HG03520 (cell line): ENCODE results near the gene HIBCH.
"Not testable (repeated sequence)": the region's sequence is repeated elsewhere in the genome, so short reads cannot be mapped to it uniquely, and the experiment has no call there.

Experiments used
- ATAC-seq: cut with Tn5 transposase; IDR thresholded peaks from one replicate; pipeline ENCODE4 v1.9.1; 2021; ENCODE audit warnings: mild to moderate bottlenecking, moderate library complexity; ENCODE audit not compliant: unreplicated experiment

HIBCH gene

DNA sequence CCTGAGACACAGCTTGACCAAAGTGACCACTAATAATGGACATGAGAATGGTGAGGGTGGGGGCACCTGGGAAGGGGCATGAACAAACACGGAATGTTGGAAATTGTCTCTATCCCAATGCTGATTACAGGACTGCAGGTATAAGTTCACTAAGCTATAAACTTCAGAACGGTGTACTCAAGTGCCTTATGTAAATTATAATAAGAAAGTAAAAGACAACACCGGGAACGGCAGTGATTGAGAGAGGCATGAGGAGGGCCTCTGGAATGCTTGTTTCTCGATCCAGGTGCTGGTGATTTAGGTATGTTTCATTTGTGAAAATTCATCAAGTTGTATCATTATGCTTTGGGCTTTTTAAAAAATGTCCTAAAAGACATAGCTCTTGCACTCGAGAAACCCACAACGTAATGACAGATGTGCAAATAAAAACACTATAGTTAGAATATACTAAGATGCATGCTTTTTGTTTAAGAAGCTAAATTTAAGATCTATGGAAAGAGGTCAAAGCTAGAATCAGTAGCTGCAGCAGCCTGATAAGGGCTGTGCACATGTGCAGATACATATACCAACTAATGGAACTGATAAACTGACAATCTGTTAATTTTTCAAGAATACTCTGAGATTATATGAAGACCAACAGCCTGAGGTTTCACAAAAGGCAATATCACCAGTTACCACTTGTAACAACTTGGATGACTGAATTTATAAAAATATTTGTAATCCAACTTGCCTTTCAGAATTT, 7.6 kb downstream of the HIBCH start:
- no peak for ATAC-seq

DNA sequence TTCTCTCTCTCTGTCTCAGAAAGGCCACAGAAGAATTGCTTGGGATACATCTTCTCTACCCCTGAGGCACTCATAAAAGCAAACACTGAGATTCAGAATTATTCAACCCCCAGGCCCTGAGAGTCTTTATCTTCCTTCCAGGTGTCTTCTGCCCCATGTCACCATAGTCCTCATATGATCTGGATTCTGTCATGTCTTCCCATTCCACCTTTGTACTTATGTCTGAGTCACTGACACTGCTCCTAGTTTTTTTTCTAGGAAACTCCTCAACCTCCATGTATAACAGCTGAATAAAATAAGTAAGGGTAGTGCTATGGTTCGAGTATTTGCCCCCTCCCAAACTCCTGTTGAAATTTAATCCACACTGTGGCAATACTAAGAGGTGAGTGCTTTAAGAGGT, 11.6 kb downstream of the HIBCH start:
- no peak for ATAC-seq

DNA sequence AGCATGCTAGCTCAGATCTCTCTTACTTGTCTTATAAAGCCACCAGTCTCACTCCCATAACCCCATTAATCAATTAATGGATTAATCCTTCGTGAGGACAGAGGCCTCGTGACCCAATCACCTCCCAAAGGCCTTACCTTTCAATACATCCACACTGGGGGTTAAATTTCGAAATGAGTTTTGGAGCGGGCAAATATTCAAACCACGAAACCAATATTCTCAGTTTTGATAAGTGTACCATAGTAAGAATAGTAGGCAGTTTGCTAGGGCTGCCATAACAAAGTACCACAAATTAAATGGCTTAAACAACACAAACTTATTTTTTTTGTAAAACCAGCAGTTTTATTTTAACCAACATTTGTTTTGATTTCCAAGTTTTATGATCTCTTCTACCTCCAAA, 15.2 kb downstream of the HIBCH start:
- ATAC-seq: no peak

DNA sequence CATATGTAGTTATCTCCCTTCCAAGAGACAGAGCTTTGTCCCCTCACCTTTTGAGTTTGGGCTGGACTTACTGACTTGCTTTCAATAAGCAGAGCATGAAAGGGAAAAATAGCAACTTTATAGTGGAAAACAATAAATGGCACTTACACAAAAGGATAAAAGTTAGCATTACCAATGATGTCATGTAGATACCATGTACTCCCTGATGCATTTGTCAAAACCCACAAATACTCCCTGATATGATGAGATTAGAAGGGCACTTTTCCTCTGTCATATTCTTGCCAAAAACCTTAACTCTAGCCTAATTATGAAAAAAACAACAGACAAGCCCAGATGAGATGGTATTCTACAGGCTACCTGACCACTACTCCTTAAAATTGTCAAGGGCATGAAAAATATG, 16.0 kb downstream of the HIBCH start:
- no peak for ATAC-seq

DNA sequence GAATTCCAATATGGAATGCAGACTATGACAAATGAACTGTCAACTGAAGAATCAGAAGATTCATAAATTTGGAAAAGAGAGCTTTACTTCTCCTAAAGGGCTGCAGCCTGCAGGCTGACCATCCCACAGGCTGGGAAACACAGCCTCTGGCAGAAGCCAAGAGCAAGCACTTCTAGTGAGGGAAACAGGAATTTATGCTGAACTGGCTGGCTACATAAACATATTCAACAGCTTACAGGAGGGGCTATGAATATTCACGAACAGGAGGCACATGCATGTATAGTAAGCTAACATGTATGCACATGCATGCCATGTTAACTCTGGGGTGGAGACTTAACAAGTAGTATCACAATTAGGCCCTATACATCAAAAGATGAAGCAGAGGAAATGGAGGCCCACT, 17.6 kb downstream of the HIBCH start:
- no peak for ATAC-seq

DNA sequence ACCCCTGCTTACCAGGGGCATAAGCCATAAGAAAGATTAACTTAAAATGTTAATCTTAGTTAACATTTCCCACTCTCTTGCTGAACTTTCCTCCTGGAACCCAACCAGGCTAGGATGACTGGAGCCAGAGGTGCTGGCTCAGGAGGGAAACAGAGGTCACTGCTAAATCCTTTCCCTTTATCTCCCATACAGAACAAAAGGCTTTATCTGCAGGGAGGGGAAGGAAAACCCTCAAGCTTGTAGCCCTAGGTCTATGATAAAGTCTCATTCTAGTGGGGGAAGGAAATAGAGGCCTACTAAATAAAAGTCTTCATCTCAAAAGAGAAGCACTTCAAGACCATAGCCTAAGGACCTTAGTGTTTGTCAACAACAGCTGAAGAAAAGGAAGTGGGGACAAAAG, 18.6 kb downstream of the HIBCH start:
- ATAC-seq: no peak

DNA sequence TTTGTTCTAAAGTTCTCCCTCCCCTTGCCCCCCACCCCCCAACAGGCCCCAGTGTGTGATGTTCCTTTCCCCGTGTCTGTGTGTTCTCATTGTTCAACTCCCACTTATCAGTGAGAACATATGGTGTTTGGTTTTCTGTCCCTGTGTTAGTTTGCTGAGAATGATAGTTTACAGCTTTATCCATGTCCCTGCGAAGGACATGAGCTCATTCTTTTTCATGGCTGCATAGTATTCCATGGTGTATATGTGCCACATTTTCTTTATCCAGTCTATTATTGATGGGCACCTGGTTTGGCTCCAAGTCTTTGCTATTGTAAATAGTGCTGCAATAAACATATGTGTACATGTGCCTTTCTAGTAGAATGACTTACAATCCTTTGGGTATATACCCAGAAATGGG, 21.7 kb downstream of the HIBCH start:
- not testable (repeated sequence) for ATAC-seq

DNA sequence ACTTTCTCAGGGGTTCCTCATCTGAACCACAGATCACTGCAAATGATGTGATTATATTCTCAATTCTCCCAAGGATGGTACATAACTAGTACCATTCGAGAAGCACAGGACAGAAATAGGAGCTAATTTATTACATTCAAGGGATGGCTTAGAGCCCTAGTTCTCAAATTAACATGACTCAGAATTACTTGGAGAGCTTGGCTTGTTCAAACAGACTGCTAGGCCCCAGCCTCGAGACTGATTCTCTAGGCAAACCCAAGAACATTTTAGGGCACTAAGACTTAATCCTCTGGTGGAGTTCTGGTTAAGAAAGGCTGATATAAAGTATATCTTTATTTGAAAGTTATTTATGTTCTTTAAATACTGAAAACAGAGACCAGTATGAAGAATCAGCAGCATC, 35.8 kb downstream of the HIBCH start:
- no peak for ATAC-seq

DNA sequence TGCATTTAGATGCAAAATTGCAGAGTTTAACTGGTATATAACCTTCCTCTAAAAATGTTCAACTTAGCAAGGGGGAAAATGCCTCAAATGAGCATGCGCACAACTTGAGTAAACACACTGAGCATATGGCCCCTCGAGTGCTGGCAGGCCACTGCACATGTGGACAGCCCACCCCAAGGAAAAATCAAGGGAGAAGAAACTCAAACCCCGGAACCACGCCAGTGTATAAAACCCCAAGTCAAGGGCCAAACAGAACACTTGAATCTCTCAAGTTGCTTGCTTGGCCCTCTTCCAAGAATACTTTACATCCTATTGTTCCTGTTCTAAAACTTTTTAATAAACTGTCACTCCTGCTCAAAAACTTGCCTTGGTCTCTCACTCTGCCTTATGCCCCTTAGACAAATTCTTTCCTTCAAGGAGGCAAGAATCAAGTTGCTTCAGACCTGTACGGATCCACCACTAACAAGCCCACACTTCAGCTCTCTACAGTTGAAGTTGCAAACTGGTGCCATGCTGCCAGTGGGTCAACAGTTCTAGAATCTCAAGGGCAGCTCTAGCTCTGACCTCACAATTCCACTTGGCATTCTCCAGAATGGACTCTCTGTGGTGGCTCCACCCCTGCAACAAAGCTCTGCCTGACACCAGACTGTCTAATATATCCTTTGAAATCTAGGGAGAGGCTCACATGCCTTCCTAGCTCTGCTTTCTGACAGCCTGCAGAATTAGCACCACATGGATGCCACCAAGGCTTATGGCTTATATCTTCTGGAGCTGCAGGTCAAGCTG, 38.9 kb downstream of the HIBCH start:
- ATAC-seq: no peak

DNA sequence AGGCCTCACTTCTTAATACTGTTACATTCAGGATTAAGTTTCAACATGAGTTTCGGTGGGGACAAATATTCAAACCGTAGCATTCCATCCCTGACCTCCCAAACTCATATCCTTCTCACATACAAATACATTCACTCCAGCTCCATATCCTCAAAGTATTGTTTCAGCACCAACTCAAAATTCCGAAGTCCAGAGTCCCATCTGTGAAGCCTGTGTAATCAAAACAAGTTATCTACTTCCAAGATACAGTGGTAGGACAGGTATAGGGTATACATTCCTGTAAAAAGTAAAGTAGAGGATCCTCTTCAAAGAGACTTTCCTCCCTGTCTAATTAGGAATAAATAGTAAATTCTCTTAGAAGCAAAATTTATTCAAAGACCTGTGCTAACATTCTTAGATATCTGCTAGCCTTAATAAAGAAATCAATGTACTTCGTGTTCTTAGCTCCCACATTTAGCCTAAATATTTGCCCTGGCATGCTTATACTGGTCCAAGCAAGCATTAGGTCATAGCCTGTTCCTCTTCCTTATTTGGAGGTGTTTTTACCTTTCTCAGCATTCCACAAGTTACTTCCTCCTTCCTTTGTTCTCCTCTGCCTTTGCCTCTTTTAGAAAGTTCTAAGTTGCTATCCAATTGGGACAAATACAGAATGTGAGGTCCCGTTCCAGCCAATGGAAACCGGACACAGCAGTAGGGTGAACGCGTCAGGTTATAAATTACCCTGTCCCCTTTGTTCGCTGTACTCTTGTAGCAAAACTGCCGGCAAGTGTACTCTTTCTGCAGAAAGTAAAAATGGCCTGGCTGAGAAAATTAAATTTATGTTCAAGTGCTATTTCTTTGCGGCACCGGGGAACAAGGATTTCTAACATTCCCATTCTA, 40.1 kb downstream of the HIBCH start:
- not testable (repeated sequence) for ATAC-seq

DNA sequence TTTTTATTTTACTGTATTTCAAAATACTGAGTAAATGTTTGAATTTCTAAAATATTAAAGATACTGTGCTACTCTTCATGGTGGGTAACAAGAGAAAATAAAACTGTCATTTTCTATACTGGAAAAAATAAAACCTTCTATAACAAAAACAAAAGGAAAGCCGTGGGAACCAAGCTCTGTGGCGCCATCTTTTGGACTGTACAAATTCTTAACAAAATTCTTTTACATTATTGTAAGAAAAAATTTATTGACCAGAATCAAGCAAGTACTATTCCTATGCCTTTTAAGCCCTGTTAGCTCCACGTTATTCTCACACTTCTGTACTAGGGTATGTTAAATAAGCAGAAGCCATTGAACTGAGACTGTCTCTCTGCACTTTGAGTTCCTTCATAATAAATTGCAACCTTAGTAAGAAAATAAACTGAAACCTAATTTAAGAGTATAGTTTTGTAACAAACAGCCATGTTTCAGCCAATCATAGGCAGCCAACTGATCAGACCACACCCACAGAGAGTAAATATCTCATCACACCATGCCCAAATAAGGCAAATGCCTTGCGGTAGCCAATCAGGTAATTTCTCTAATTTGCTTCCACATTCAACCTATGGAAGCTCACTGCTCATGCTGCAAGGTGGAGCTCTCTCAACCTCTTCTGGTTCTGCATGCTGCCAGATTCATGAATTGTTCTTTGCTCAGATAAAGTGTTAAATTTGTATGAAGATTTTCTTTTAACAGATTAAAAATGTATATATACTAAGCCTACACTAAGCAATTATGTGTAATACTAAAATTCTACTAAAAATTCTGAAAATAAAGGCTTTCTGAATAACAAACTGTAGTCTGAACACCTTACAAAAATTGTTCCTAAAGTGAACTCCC, 42.2 kb downstream of the HIBCH start:
- ATAC-seq: peak; percentile 55

DNA sequence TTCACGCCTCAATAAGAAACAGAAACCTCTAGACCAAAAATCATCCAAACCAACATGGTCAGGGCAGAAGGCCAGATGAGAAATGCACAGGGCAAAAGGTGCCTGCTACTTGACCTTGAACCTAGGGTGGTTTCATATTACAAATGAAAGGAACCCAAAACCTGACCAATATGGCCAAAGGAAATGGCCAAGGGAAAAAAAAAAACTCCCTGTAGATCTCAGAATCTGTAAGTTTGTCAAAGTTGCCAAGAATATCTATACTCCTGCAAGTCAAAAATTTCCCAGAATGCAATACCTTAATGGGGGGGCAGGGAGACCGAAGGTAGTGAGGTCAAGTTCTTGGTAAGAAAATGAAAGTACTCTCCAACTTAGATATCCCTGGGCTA, 47.2 kb downstream of the HIBCH start:
- no peak for ATAC-seq

DNA sequence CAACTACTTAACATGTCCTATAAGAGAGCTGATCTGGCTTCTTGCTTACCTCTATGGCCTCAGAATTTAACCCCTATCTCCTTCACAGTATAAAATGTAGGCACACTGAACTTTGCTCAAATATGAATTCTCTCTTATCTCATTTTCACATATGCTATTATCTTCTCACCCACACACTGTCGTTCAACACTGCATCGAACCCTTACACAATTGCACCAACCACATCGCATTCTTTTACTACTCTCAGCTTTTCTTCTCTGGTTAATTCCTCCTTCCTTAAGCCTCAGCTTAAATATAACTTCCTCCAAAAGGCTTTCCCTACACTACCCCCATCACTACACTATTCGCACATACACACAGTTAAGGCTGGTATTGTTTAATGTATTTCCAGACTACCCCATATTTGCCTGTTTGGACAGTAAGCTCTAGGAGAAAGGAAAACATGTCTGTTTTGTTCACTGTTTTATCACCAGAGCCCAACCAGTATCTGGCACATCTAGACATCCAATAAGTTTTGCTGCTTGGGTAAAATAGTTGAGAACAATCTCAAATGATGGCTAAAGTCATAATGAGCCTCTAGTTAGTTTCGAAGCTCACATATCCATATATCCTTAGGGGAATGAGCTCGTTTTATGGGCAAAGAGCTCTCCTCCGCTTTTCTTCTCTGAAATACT, 47.7 kb downstream of the HIBCH start:
- ATAC-seq: no peak

DNA sequence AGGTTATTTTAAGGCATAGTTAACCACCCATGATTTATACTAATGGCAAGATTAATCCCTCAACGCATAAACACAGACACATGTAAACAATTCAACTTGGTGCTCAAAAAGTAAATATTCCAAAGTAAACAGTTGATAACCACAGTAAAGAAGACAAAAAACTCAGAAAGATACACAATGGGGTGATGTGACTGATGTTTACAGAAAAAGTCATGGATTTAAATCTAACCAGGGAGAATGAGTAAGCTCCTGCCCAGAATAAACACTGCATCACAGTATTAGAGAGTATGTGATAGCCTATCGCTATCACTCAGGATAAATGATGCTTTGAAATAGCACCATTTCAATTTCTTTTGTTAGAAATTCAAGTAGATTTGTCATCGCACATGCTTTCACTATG, 49.3 kb downstream of the HIBCH start:
- ATAC-seq: no peak

DNA sequence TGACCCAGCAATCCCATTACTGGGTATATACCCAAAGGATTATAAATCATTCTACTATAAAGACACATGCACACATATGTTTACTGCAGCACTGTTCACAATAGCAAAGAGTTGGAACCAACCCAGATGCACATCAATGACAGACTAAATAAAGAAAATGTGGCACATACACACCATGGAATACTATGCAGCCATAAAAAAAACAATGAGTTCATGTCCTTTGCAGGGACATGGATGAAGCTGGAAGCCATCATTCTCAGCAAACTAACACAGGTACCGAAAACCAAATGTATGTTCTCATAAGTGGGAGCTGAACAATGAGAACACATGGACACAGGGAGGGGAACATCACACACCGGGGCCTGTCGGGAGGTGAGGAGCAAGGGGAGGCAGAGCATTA, 49.9 kb downstream of the HIBCH start:
- ATAC-seq: not testable (repeated sequence)

DNA sequence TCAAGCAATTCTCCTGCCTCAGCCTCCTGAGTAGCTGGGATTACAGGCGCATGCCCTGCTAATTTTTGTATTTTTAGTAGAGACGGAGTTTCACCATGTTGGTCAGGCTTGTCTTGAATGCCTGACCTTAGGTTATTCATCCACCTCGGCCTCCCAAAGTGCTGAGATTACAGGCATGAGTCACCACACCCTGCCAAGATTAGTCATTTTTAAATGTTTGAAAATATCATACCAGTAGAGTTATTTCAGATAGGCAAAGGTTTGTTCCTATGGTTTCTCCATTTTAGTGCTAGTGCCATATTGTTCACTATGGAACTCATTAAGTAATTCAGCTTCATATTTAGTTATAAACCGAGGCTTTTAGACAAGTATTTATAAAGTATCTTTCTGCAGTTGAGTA, 52.3 kb downstream of the HIBCH start:
- ATAC-seq: no peak

DNA sequence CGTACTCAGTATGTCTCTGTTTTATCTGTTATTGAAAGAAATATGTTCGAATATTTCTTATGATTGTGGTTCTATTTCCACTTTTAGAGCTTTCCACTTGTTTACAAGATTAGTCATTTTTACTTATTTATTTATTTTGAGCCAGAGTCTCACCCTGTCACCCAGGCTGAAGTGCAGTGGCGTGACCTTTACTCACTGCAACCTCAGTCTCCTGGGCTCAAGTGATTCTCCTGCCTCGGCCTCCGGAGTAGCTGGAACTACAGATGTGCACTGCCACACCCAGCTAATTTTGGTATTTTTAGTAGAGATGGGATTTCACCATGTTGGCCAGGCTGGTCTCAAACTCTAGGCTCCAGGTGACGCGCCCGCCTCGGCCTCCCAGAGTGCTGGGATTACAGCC, 53.3 kb downstream of the HIBCH start:
- ATAC-seq: no peak

DNA sequence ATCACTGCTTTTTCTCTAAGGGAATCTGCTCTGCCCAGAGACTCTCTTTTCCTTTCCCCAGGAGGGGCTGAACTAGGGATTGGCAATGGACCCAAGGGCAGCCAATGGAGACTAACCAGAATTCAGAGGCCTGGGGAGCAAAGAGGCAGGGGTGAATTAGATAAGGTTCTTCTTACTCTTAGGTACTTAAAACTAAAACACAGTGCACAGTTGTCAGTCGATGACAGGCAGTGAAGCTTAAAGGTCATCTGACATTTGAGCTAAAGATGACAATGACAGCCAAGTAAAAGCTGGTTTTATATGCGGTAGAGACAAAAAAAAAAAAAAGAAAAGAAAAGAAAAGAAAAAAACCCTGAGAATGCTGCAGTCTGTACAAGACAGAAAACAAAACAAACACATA, 57.8 kb downstream of the HIBCH start:
- ATAC-seq: no peak

DNA sequence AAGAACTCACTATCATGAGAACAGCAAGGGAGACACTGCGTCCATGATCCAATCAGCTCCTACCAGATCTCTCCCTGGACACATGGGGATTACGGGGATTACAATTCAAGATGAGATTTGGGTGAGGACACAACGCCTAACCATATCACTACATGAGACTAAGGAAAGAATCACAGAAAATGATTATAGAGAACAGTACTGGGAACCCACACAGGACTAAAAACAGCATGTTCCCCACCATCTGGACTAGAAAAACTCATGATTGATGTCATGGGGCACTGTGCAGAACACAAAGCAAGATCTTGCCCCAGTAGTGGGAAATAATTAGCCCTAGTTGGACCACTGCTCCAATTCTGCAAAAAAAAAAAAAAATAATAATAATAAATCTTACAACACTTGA, 63.5 kb downstream of the HIBCH start:
- no peak for ATAC-seq

DNA sequence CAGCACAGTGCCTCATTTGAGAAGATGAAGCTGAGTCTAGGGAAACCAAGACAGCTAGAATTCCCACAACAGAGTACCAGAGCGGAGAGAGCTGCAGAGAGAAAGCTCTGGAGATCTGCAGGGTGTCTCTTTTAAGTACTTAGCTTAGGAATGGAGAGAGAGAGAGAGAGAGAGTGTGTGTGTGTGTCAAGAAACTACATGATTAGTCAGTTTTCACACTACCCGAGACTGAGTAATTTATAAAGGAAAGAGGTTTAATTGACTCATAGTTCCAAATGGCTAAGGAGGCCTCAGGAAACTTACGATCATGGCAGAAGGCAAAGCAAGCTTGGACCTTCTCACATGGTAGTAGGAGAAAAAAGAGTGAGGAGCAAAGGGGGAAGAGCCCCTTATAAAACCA, 64.0 kb downstream of the HIBCH start:
- ATAC-seq: no peak
